ENCODE results near the gene VASH2.

DNA sequence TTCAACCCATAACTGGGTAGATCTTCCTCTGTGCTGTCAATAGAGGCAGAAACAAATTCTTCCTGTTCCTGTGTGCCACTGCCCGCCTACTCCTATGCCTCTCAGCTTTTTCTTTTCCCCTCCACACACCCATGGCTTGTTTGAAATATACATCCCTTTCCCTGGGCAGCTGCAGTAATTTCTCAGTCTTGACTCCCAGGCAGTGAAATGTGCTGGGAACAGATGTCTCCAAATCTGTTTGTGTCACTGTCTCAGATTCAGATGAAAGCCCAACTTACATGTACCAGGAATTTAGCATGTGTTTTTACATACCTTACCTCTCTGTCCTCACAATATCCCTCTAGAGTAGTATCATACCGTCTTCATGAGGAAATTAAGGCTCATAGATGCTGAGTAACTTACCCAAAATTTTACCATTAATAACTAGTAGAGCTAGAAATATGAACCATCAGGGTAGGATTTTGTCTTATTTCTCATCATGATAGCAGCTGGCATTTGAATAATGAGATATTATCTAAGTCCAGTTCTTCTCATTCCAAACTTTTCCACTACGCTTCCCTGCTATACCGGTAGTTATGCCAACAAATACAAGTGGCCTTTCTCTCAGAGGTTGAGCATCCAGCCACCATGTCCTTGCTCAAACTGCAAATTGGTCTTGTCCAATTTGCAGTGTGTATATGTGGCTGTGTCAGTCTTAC is 4.7 kb upstream of the VASH2 start:
- no peak for TF ChIP-seq EZH2 (IDR thresholded peaks at IDR 0.05; ENCODE audit: borderline replicate concordance, insufficient read depth, low read length, poor library complexity, severe bottlenecking)
- TF ChIP-seq, protein P1, sequence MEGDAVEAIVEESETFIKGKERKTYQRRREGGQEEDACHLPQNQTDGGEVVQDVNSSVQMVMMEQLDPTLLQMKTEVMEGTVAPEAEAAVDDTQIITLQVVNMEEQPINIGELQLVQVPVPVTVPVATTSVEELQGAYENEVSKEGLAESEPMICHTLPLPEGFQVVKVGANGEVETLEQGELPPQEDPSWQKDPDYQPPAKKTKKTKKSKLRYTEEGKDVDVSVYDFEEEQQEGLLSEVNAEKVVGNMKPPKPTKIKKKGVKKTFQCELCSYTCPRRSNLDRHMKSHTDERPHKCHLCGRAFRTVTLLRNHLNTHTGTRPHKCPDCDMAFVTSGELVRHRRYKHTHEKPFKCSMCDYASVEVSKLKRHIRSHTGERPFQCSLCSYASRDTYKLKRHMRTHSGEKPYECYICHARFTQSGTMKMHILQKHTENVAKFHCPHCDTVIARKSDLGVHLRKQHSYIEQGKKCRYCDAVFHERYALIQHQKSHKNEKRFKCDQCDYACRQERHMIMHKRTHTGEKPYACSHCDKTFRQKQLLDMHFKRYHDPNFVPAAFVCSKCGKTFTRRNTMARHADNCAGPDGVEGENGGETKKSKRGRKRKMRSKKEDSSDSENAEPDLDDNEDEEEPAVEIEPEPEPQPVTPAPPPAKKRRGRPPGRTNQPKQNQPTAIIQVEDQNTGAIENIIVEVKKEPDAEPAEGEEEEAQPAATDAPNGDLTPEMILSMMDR (IDR thresholded peaks at IDR 0.05; ENCODE audit: poor library complexity, severe bottlenecking) = no peak
- no peak for TF ChIP-seq RAD21 (conservative IDR thresholded peaks at IDR 0.05)
